PC-9 (cell line): ENCODE results near the gene HMOX1.

ENCODE experiments used
- CTCF ChIP-seq: fragments of 200-600 bp; sonication (generic); conservative IDR thresholded peaks from 2 replicates; pipeline ENCODE4 v1.6.1; 2017; ENCODE audit warnings: mixed run types, antibody characterized with exemption, mild to moderate bottlenecking, moderate library complexity
- EZH2 ChIP-seq: fragments of 200-600 bp; sonication (generic); IDR thresholded peaks from 2 replicates; pipeline ENCODE4 v1.8.0; 2017; ENCODE audit warnings: antibody characterized with exemption, low read depth

- TF ChIP-seq CTCF (no peak), EZH2 (no peak)
Measured at GRCh38 chr22:35368386-35368785, 12.5 kb upstream of the HMOX1 start.
